K562 treated with DMSO at 1 percent for 48 hours (cell line): ENCODE results near the gene CD59. TPM values are rescaled to one million over a fixed set of nuclear protein-coding genes. Genes with fewer than 3 reads are reported as not detected.

Source experiments
- total RNA-seq: library from RNA; unstranded; fragments of 300-600 nt; gene quantifications from 2 replicates; pipeline ENCODE4 v1.2.3, GENCODE V29; 2022; ENCODE audit warnings: low replicate concordance; ENCODE audit errors: extremely low read depth

CD59 gene
- total RNA-seq, result not detected in 2 replicates

DNA sequence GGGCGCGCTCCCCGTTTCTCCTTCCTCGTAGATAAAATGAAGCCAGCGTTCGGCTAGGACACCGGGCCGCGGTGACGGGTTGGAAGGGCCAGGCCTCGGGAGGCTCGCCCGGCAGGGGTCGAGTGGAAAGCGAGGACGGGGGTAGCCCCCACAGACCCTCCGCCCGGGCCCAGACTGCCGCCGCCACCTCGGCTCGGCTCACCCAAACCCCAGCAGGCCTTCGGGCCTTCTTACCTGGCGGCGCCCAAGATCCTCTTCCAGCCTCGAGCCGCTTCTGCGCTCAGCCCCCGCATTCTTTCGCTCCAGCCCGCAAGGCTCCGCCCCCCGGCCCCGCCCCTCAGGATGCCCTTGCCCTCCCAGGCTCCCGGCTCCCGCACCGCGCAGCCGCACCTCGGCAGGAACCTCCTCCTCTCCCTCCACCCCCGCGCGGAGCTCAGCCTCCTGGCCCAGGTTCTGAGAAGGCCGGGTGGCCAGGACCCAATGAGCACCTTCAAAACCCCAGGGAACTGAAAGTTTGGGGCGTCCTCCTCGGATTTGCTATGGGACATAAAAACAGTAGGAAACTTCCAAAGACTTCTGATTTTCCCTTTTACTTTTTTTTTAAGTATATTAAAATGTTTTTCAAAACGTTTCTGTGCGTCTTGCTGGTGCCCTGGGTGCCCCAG, at the start of gene CD59:
Gene CD59, minus strand, starts transcription at position 276 of the 665 bp plus-strand sequence. CDS start 13,978 bp downstream, outside the sequence.

DNA sequence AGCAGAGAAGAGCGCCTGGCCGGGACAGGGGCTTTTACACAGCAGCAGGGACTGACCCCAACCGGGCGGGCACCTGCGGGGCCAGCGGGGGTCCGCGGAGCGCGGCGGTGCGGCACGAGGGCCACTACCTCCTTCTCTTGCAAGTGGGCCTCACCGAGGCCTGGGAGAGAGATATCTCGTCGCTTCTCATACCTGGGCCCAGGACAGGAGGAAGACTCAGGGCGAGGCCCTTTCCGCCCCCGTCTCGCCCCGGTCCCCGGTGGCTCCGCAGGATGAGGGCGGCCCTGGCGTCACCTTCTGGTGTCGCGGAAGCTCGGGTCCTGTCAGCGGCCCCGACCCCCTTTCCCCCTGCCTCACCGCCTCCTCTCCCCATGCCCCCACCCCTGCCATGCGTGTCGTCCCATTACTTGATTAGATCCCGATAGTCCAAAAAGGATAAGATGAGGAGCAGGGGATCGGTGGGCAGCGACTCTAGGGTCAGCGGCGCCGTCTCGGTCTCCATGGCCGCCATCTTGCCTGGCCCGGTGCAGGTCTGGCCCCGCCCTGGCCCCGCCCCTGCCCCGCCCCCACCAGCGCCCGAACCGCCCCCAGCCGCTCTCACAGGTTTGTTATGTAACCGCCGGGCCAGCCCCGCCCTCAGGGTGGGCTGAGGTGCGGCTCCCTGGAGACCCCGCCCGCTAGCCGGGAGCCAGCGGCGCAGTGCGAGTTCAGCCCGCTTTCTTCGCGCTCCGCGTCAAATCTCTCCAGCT, 37.9 kb upstream of the CD59 start, which contains the start of gene FBXO3:
Gene FBXO3, minus strand, starts transcription at position 534 of the 749 bp plus-strand sequence. Its CDS starts 23 bp downstream, at position 511.

GRCh38 chr11:33700502-33701271, 35.5 kb downstream of the CD59 start, which contains the start of gene C11orf91:
C11orf91 (minus strand) TSS chr11:33700826; CDS start chr11:33700740, 86 bp downstream.

Other genes with a start within 250 kb of the CD59 start
- not detected in 2 replicates for gene C11orf91, start 35.6 kb downstream of the CD59 start, total RNA-seq
- not detected in 2 replicates for gene FBXO3, start 38.1 kb upstream of the CD59 start, total RNA-seq
- not detected in 2 replicates for gene LMO2, start 155.7 kb upstream of the CD59 start, total RNA-seq